Keratinocyte (primary cell): Measurements from ENCODE around the gene ZNF530.

ENCODE experiments used
- CTCF ChIP-seq, 3 experiments: IDR thresholded peaks in 1 of 3; conservative IDR thresholded peaks in 1 of 3; optimal IDR thresholded peaks in 1 of 3; 2 replicates in 2 of 3; 3 replicates in 1 of 3; pipeline versions ENCODE3 to v1.5.1; 2011; ENCODE audit warnings: low read length in 3 of 3, mild to moderate bottlenecking in 3 of 3, moderate library complexity in 2 of 3, control low read depth in 1 of 3, inconsistent platforms in 1 of 3; ENCODE audit not compliant: insufficient read depth in 2 of 3; ENCODE audit errors: extremely low read depth in 1 of 3
- EZH2 ChIP-seq: IDR thresholded peaks from one replicate; pipeline ENCODE4 v1.6.1; 2012; ENCODE audit warnings: inconsistent platforms, mild to moderate bottlenecking, low read length, moderate library complexity

GRCh38 chr19:57613941-57614743 lies 14.5 kb downstream of the ZNF530 start, which contains the start of gene ZNF134:
- TF ChIP-seq CTCF (optimal IDR thresholded peaks at IDR 0.05 in 1 of 3, IDR thresholded peaks at IDR 0.05 in 1 of 3, conservative IDR thresholded peaks at IDR 0.05 in 1 of 3; ENCODE audit: extremely low read depth in 1 of 3, insufficient read depth in 2 of 3, low read length in 3 of 3), result peak in 1 of 3 experiments; percentile 29
- TF ChIP-seq EZH2, result no peak
